ENCODE measurements around the gene EXT2. TPM values are rescaled to one million over a fixed set of nuclear protein-coding genes. Genes with fewer than 3 reads are reported as not detected.

Gene EXT2
- total and polyA plus RNA-seq, 4 donors = 54.8 to 96.2 (median 74.3) TPM

- Histone ChIP-seq H3K27ac (ENCODE audit: low read depth, low read length) (no peak overlapping the region), H3K9me3 (ENCODE audit: control insufficient read depth, insufficient read depth, low read length) (no peaks in the 10 kb centered on the region), H3K4me1 (ENCODE audit: control insufficient read depth, insufficient read depth, low read length) (no peaks in the 10 kb centered on the region), H3K36me3 (ENCODE audit: control insufficient read depth, insufficient read depth, low read length) (no peaks in the 10 kb centered on the region), H3K27me3 (ENCODE audit: control insufficient read depth, insufficient read depth, low read length) (no peaks in the 10 kb centered on the region), H3K4me3 (ENCODE audit: low read depth, low read length) (no peak overlapping the region)
- no peak for DNase-seq (ENCODE audit: low read depth in 4 of 6, low spot score in 6 of 6)
- 74% methylated on average over 17 of the region's 20 CpGs for WGBS (ENCODE audit: insufficient coverage)
Observed at GRCh38 chr11:44263738-44264437, 168.4 kb downstream of the EXT2 start.

GRCh38 chr11:44264438-44264749 lies 168.9 kb downstream of the EXT2 start:
- Histone ChIP-seq H3K9me3 (ENCODE audit: control insufficient read depth, insufficient read depth, low read length) (no peaks in the 10 kb centered on the region), H3K27ac (ENCODE audit: low read depth, low read length) (no peak overlapping the region), H3K4me1 (ENCODE audit: control insufficient read depth, insufficient read depth, low read length) (peaks cover 1% of the 10 kb centered on the region), H3K36me3 (ENCODE audit: control insufficient read depth, insufficient read depth, low read length) (no peaks in the 10 kb centered on the region), H3K4me3 (ENCODE audit: low read depth, low read length) (no peak overlapping the region), H3K27me3 (ENCODE audit: control insufficient read depth, insufficient read depth, low read length) (no peaks in the 10 kb centered on the region)
- 84% methylated on average over 8 of the region's 8 CpGs for WGBS (ENCODE audit: insufficient coverage)
- DNase-seq (ENCODE audit: low read depth in 4 of 6, low spot score in 6 of 6) = no peak

DNA sequence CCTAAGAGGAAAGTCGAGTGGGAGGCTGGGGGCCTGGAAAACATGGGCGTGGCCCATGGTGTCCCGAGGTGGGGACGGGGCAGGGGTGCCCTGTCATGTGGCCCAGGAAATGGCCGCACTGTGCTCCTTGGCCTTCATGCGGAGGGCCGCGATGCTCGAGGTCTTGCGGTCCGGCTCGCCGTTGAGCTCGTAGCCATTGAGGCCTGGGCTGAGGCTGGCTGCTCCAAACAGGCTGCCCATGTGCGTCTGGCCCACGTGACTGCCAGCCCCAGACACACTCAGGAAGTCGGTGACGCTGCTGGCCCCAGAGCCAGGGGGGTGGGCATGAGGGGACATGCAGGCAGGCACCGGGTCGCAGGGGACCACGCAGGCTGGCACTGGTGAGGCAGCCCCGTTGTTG lies 169.3 kb downstream of the EXT2 start:
- Histone ChIP-seq H3K27ac (ENCODE audit: low read depth, low read length) (no peak overlapping the region), H3K4me3 (ENCODE audit: low read depth, low read length) (no peak overlapping the region), H3K27me3 (ENCODE audit: control insufficient read depth, insufficient read depth, low read length) (no peaks in the 10 kb centered on the region), H3K36me3 (ENCODE audit: control insufficient read depth, insufficient read depth, low read length) (no peaks in the 10 kb centered on the region), H3K9me3 (ENCODE audit: control insufficient read depth, insufficient read depth, low read length) (no peaks in the 10 kb centered on the region), H3K4me1 (ENCODE audit: control insufficient read depth, insufficient read depth, low read length) (peaks cover 5% of the 10 kb centered on the region)
- DNase-seq (ENCODE audit: low read depth in 4 of 6, low spot score in 6 of 6) = no peak
- WGBS (ENCODE audit: insufficient coverage) = 87% methylated on average over 22 of the region's 22 CpGs

GRCh38 chr11:44266056-44266780 lies 170.7 kb downstream of the EXT2 start:
- DNase-seq (ENCODE audit: low read depth in 4 of 6, low spot score in 6 of 6) = no peak
- WGBS (ENCODE audit: insufficient coverage) = 85% methylated on average over 4 of the region's 9 CpGs
- no peak overlapping the region for H3K27ac ChIP-seq (ENCODE audit: low read depth, low read length)

GRCh38 chr11:44267006-44267749 lies 171.7 kb downstream of the EXT2 start:
- H3K27me3 ChIP-seq (ENCODE audit: control insufficient read depth, insufficient read depth, low read length) = no peaks in the 10 kb centered on the region

More at GRCh38 chr11:44266056-44266780, 170.7 kb downstream of the EXT2 start:
- peaks cover 12% of the 10 kb centered on the region for H3K4me1 ChIP-seq (ENCODE audit: control insufficient read depth, insufficient read depth, low read length)
- H3K36me3 ChIP-seq (ENCODE audit: control insufficient read depth, insufficient read depth, low read length) = no peaks in the 10 kb centered on the region
- H3K9me3 ChIP-seq (ENCODE audit: control insufficient read depth, insufficient read depth, low read length) = no peaks in the 10 kb centered on the region
- H3K27me3 ChIP-seq (ENCODE audit: control insufficient read depth, insufficient read depth, low read length) = no peaks in the 10 kb centered on the region
- no peak overlapping the region for H3K4me3 ChIP-seq (ENCODE audit: low read depth, low read length)

GRCh38 chr11:44267750-44268613 lies 172.5 kb downstream of the EXT2 start:
- DNase-seq (ENCODE audit: low read depth in 4 of 6, low spot score in 6 of 6) = no peak
- Histone ChIP-seq H3K4me1 (ENCODE audit: control insufficient read depth, insufficient read depth, low read length) (peaks cover 12% of the 10 kb centered on the region), H3K36me3 (ENCODE audit: control insufficient read depth, insufficient read depth, low read length) (no peaks in the 10 kb centered on the region), H3K27me3 (ENCODE audit: control insufficient read depth, insufficient read depth, low read length) (no peaks in the 10 kb centered on the region), H3K4me3 (ENCODE audit: low read depth, low read length) (no peak overlapping the region), H3K27ac (ENCODE audit: low read depth, low read length) (no peak overlapping the region), H3K9me3 (ENCODE audit: control insufficient read depth, insufficient read depth, low read length) (no peaks in the 10 kb centered on the region)
- 90% methylated on average over 8 of the region's 8 CpGs for WGBS (ENCODE audit: insufficient coverage)

More at GRCh38 chr11:44267006-44267749, 171.7 kb downstream of the EXT2 start:
- no peak overlapping the region for H3K4me3 ChIP-seq (ENCODE audit: low read depth, low read length)
- peaks cover 12% of the 10 kb centered on the region for H3K4me1 ChIP-seq (ENCODE audit: control insufficient read depth, insufficient read depth, low read length)
- DNase-seq (ENCODE audit: low read depth in 4 of 6, low spot score in 6 of 6) = no peak
- no peak overlapping the region for H3K27ac ChIP-seq (ENCODE audit: low read depth, low read length)
- 88% methylated on average over 20 of the region's 24 CpGs for WGBS (ENCODE audit: insufficient coverage)
- H3K36me3 ChIP-seq (ENCODE audit: control insufficient read depth, insufficient read depth, low read length) = no peaks in the 10 kb centered on the region
- H3K9me3 ChIP-seq (ENCODE audit: control insufficient read depth, insufficient read depth, low read length) = no peaks in the 10 kb centered on the region

GRCh38 chr11:44268614-44269080 lies 173.2 kb downstream of the EXT2 start:
- no peaks in the 10 kb centered on the region for H3K27me3 ChIP-seq (ENCODE audit: control insufficient read depth, insufficient read depth, low read length)
- DNase-seq (ENCODE audit: low read depth in 4 of 6, low spot score in 6 of 6) = no peak
- WGBS (ENCODE audit: insufficient coverage) = 88% methylated on average over 4 of the region's 5 CpGs
- no peak overlapping the region for H3K4me3 ChIP-seq (ENCODE audit: low read depth, low read length)
- H3K9me3 ChIP-seq (ENCODE audit: control insufficient read depth, insufficient read depth, low read length) = no peaks in the 10 kb centered on the region
- H3K4me1 ChIP-seq (ENCODE audit: control insufficient read depth, insufficient read depth, low read length) = peaks cover 12% of the 10 kb centered on the region
- no peak overlapping the region for H3K27ac ChIP-seq (ENCODE audit: low read depth, low read length)
- H3K36me3 ChIP-seq (ENCODE audit: control insufficient read depth, insufficient read depth, low read length) = no peaks in the 10 kb centered on the region

- peak overlapping the region; percentile 10 for H3K27ac ChIP-seq (ENCODE audit: low read depth, low read length)
- no peaks in the 10 kb centered on the region for H3K36me3 ChIP-seq (ENCODE audit: control insufficient read depth, insufficient read depth, low read length)
- no peak for DNase-seq (ENCODE audit: low read depth in 4 of 6, low spot score in 6 of 6)
- H3K27me3 ChIP-seq (ENCODE audit: control insufficient read depth, insufficient read depth, low read length) = no peaks in the 10 kb centered on the region
- WGBS (ENCODE audit: insufficient coverage) = 80% methylated on average over 13 of the region's 17 CpGs
- H3K4me3 ChIP-seq (ENCODE audit: low read depth, low read length) = no peak overlapping the region
- H3K4me1 ChIP-seq (ENCODE audit: control insufficient read depth, insufficient read depth, low read length) = peaks cover 12% of the 10 kb centered on the region
- H3K9me3 ChIP-seq (ENCODE audit: control insufficient read depth, insufficient read depth, low read length) = no peaks in the 10 kb centered on the region
Observed at GRCh38 chr11:44269369-44270351, 174.2 kb downstream of the EXT2 start.

Measured in spinal cord (tissue), 10 donors.